ENCODE data around the gene SS18L1.
A peak's percentile ranks its signal among the peaks of the same experiment; 100 is the strongest.
"Not testable (repeated sequence)": the region's sequence is repeated elsewhere in the genome, so short reads cannot be mapped to it uniquely, and the experiment has no call there.

SS18L1 gene

GRCh38 chr20:62138204-62138543 is 5.4 kb upstream of the SS18L1 start:
- DNase-seq = no peak

GRCh38 chr20:62138912-62139311 is 4.7 kb upstream of the SS18L1 start:
- DNase-seq = no peak

GRCh38 chr20:62139636-62140035 is 3.9 kb upstream of the SS18L1 start:
- DNase-seq = no peak

- DNase-seq = no peak
Observed at GRCh38 chr20:62141043-62141396, 2.5 kb upstream of the SS18L1 start.

- DNase-seq = peak; percentile 28
Observed at GRCh38 chr20:62141397-62142251, 1.9 kb upstream of the SS18L1 start.

GRCh38 chr20:62142252-62143080 is 1.1 kb upstream of the SS18L1 start:
- no peak for DNase-seq

GRCh38 chr20:62143957-62144825 is 622 bp downstream of the SS18L1 start:
- peak; percentile 73 for DNase-seq

GRCh38 chr20:62145688-62146018 is 2.1 kb downstream of the SS18L1 start:
- DNase-seq = no peak

GRCh38 chr20:62146019-62146755 is 2.6 kb downstream of the SS18L1 start:
- no peak for DNase-seq

GRCh38 chr20:62147125-62147524 is 3.6 kb downstream of the SS18L1 start:
- no peak for DNase-seq

- DNase-seq = no peak
Observed at GRCh38 chr20:62147528-62147927, 4.0 kb downstream of the SS18L1 start.

- DNase-seq = not testable (repeated sequence)
Observed at GRCh38 chr20:62148383-62148782, 4.8 kb downstream of the SS18L1 start.

- DNase-seq = no peak
Observed at GRCh38 chr20:62148908-62149314, 5.3 kb downstream of the SS18L1 start.

GRCh38 chr20:62149532-62150309 is 6.2 kb downstream of the SS18L1 start:
- DNase-seq = no peak

- DNase-seq = no peak
Observed at GRCh38 chr20:62150310-62150575, 6.7 kb downstream of the SS18L1 start.

- no peak for DNase-seq
Observed at GRCh38 chr20:62151225-62151624, 7.7 kb downstream of the SS18L1 start.

- no peak for DNase-seq
Observed at GRCh38 chr20:62151835-62152364, 8.3 kb downstream of the SS18L1 start.

- DNase-seq = no peak
Observed at GRCh38 chr20:62155428-62156253, 12.1 kb downstream of the SS18L1 start.

GRCh38 chr20:62156254-62156556 is 12.6 kb downstream of the SS18L1 start:
- DNase-seq = no peak

GRCh38 chr20:62156592-62157386 is 13.2 kb downstream of the SS18L1 start:
- peak; percentile 72 for DNase-seq

Data from activated CD4-positive, alpha-beta T cell treated with anti-CD3 and anti-CD28 coated beads, Interleukin-2, amount 50 U/mL, for 16 hours (primary cell).